Measurements from ENCODE around the gene MUC20.

DNA sequence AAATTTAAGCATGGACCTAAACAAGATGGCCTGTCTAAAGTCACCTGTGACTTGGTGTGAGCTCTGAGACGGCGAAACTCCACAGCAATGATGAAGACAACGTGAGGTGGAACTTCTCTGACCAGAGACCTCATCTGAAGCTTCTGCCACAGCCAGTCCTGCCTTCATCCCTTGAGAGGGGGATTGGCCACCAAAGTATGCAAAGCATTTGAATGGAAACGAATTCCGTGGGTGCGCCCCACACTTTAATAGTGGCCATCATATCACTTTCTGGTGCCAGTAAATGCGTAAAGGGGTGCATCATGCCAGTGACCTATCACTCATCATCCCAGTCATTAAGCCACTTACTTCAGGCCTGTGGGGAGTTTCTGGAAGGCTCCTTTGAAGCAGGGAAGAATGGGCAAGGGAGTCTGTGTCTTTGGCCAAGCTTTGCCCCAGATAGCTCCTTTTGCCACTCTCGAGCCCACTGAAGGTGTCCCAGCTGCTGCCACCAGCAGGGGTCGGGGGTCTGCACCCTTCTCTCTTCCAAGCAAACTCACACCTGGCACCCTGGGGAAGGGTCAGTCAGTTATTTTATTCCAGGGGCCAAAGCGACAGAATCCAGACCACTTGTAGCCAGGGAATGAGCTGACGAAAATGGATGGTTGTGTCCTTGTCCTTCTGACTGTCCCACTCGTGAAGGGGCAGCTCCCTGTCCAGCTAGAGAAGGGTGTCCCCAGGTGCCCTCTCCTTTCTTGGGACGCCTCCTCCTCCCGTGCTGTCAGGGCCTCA is 17.7 kb downstream of the MUC20 start:
- TF ChIP-seq CTCF (IDR thresholded peaks at IDR 0.05; ENCODE audit: insufficient read depth, low read depth, low read length) (no peak), EZH2 (IDR thresholded peaks at IDR 0.05; ENCODE audit: insufficient read depth, low read length) (no peak)
